Measurements from ENCODE around the gene ARSA. TPM values are rescaled to one million over a fixed set of nuclear protein-coding genes. Genes with fewer than 3 reads are reported as not detected.

The ARSA gene
- total RNA-seq, 4 donors from 2014 or later, result 81.2 to 253 (median 99.1) TPM

GRCh38 chr22:50581950-50582492, 45.9 kb downstream of the ARSA start:
- 6% methylated on average over 31 of the region's 39 CpGs; no CpG with 5 or more reads in 1 of the 2 donors for WGBS, 2 donors (ENCODE audit: low coverage in 1 of 2)
- Histone ChIP-seq H3K27me3 (no peaks in the 10 kb centered on the region), H3K4me1 (peaks cover 15 to 31% (median 23%) of the 10 kb centered on the region in 4 donors), H3K9me3 (no peaks in the 10 kb centered on the region), H3K27ac (peak overlapping the region; percentile 99), H3K36me3 (no peaks in the 10 kb centered on the region), H3K4me3 (peak overlapping the region; percentile 71 to 89 (median 76))
- DNase-seq, result peak; percentile 41
- intact Hi-C loops (cut with DNase I; ENCODE audit: low total_unique reads), result no loop called here
- in situ Hi-C loops (cut with MboI; ENCODE audit: low pct_ligation_motif_present in 1 of 4, low pct_unique_long_range_greater_than_20kb in 1 of 4, low sequenced_read_pairs in 3 of 4), result no loop called here
- no peak for TF ChIP-seq POLR2AphosphoS5 (IDR thresholded peaks at IDR 0.05)
- TF ChIP-seq POLR2A (IDR thresholded peaks at IDR 0.05), result no peak
- no peak for TF ChIP-seq EP300 (IDR thresholded peaks at IDR 0.05; ENCODE audit: low read depth)
- TF ChIP-seq, protein P1, sequence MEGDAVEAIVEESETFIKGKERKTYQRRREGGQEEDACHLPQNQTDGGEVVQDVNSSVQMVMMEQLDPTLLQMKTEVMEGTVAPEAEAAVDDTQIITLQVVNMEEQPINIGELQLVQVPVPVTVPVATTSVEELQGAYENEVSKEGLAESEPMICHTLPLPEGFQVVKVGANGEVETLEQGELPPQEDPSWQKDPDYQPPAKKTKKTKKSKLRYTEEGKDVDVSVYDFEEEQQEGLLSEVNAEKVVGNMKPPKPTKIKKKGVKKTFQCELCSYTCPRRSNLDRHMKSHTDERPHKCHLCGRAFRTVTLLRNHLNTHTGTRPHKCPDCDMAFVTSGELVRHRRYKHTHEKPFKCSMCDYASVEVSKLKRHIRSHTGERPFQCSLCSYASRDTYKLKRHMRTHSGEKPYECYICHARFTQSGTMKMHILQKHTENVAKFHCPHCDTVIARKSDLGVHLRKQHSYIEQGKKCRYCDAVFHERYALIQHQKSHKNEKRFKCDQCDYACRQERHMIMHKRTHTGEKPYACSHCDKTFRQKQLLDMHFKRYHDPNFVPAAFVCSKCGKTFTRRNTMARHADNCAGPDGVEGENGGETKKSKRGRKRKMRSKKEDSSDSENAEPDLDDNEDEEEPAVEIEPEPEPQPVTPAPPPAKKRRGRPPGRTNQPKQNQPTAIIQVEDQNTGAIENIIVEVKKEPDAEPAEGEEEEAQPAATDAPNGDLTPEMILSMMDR (IDR thresholded peaks at IDR 0.05), result no peak

DNA sequence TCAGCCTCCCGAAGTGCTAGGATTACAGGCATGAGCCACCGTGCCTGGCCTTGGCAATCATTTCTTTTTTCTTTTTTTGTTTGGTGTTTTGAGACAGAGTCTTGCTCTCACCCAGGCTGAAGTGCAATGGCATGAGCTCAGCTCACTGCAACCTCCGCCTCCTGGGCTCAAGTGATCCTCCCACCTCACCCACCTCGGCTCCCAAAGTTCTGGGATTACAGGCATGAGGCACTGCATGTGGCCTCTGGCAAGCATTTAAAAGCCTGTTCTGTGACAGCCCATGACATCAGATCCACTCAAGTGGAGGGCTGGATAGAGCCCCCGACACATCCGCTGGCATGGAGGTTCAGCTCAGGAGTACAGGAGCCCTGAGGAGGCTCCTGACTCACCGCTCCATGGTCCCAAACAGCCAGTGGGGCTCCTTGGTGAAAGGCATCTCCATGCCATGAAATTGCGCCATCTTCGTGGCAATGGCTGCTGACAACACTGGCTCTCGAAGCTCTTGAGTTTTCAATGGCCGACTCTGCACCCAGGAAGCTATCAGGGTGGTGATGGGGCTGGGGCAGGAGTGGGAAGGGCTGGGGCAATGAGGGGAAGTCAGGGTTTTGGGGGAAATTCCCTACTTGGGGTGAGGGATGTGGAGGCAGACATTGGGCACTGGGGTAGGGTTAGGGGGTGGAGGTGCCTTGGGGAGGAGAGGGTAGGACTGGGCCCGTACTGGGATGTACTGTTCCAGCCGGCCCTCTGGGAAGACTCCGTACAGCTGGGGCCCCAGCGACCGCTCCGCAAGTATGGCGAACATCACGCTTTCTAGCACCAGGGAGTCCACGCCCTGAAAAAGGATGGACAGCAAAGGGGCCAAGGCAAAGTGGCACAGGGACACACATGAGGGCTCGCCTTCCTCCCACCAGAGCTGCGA, 46.7 kb downstream of the ARSA start:
- in situ Hi-C loops (cut with MboI; ENCODE audit: low pct_ligation_motif_present in 1 of 4, low pct_unique_long_range_greater_than_20kb in 1 of 4, low sequenced_read_pairs in 3 of 4), result no loop called here
- peaks cover 15 to 31% (median 23%) of the 10 kb centered on the region in 4 donors for H3K4me1 ChIP-seq
- H3K36me3 ChIP-seq, result no peaks in the 10 kb centered on the region
- no peaks in the 10 kb centered on the region for H3K9me3 ChIP-seq
- no peaks in the 10 kb centered on the region for H3K27me3 ChIP-seq
- H3K27ac ChIP-seq, result peak overlapping the region; percentile 99
- TF ChIP-seq, protein P1 (IDR thresholded peaks at IDR 0.05), result no peak
- no peak for TF ChIP-seq EP300 (IDR thresholded peaks at IDR 0.05; ENCODE audit: low read depth)
- no peak for DNase-seq
- WGBS, 2 donors (ENCODE audit: low coverage in 1 of 2), result 92% methylated on average over 22 of the region's 22 CpGs; no CpG with 5 or more reads in 1 of the 2 donors
- H3K4me3 ChIP-seq, result peak overlapping the region; percentile 71 to 89 (median 76)
- intact Hi-C loops (cut with DNase I; ENCODE audit: low total_unique reads), result no loop called here

DNA sequence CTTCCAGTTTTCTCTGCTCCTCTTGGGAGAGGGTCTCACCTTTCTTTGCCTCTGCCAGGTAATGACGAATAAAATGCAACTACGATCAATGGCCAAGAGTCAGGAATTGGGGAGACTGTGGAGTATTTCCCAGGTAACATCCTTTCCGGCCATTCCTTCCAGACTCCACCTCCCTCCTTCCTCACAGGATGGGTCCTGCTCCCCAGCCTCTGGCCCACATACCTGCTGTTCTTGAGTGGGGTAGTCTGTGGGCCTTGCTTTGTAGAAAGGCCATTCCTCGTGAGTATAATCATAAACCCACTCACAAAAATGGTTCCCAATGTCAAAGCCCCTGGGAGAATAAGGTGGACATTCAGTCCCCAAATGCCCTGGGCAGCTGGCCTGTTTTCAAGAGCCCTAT, 48.2 kb downstream of the ARSA start:
- no peaks in the 10 kb centered on the region for H3K9me3 ChIP-seq
- H3K27ac ChIP-seq, result no peak overlapping the region
- H3K36me3 ChIP-seq, result no peaks in the 10 kb centered on the region
- no peaks in the 10 kb centered on the region for H3K27me3 ChIP-seq
- peaks cover 15 to 31% (median 23%) of the 10 kb centered on the region in 4 donors for H3K4me1 ChIP-seq
- TF ChIP-seq, protein P1 (IDR thresholded peaks at IDR 0.05), result no peak
- TF ChIP-seq POLR2A (IDR thresholded peaks at IDR 0.05) (no peak), POLR2AphosphoS5 (IDR thresholded peaks at IDR 0.05) (no peak), EP300 (IDR thresholded peaks at IDR 0.05; ENCODE audit: low read depth) (no peak)
- 91 to 100% methylated on average over 3 to 4 of the region's 4 CpGs for WGBS, 2 donors (ENCODE audit: low coverage in 1 of 2)
- in situ Hi-C loops (cut with MboI; ENCODE audit: low pct_ligation_motif_present in 1 of 4, low pct_unique_long_range_greater_than_20kb in 1 of 4, low sequenced_read_pairs in 3 of 4) (no loop called here), intact Hi-C loops (cut with DNase I; ENCODE audit: low total_unique reads) (no loop called here)
- no peak overlapping the region for H3K4me3 ChIP-seq
- no peak for DNase-seq

DNA sequence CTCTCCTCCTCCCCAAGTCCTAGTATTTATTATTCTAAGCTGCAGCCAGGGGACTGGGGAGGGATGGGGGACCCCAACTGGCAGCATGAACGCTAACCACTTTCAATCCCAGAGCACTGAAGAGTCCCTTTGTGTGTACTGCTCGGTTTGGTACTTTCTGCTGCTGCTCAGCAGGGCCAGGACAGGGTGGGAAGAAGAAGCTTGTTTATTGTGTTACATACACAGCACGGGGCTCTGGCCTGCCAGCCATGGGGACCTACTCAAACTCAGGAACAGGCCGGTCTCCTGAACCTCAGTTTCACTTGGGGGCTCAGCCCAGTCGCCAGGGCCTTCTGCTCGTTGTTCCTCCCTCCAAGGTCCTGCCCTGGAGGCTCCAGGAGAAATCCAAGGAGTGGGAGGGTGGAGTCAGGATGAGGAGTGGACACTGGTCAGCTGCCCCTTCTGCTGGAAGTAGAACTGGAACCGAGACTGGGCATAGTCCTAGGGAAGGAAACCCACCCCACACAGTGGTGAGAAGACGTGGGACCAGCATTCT, 49.1 kb downstream of the ARSA start:
- in situ Hi-C loops (cut with MboI; ENCODE audit: low pct_ligation_motif_present in 1 of 4, low pct_unique_long_range_greater_than_20kb in 1 of 4, low sequenced_read_pairs in 3 of 4) (no loop called here), intact Hi-C loops (cut with DNase I; ENCODE audit: low total_unique reads) (no loop called here)
- H3K9me3 ChIP-seq, result no peaks in the 10 kb centered on the region
- no peaks in the 10 kb centered on the region for H3K27me3 ChIP-seq
- H3K4me1 ChIP-seq, result peaks cover 15 to 30% (median 23%) of the 10 kb centered on the region in 4 donors
- 76% methylated on average over 7 of the region's 8 CpGs; no CpG with 5 or more reads in 1 of the 2 donors for WGBS, 2 donors (ENCODE audit: low coverage in 1 of 2)
- H3K27ac ChIP-seq, result no peak overlapping the region
- TF ChIP-seq, protein P1 (IDR thresholded peaks at IDR 0.05), result no peak
- TF ChIP-seq POLR2AphosphoS5 (IDR thresholded peaks at IDR 0.05), result no peak
- no peak for TF ChIP-seq POLR2A (IDR thresholded peaks at IDR 0.05)
- TF ChIP-seq EP300 (IDR thresholded peaks at IDR 0.05; ENCODE audit: low read depth), result no peak
- no peaks in the 10 kb centered on the region for H3K36me3 ChIP-seq
- no peak for DNase-seq
- H3K4me3 ChIP-seq, result no peak overlapping the region

All from transverse colon (tissue), 4 donors.